GM12891 (cell line): ENCODE data around the gene NBPF8.
"Not testable (repeated sequence)": the region's sequence is repeated elsewhere in the genome, so short reads cannot be mapped to it uniquely, and the experiment has no call there.

Experiments used
- POLR2A ChIP-seq: IDR thresholded peaks from 2 replicates; pipeline ENCODE4 v1.6.1; 2011; ENCODE audit warnings: low read depth, low read length, control low read depth
- POLR2AphosphoS5 ChIP-seq: IDR thresholded peaks from 2 replicates; pipeline ENCODE4 v1.6.1; 2011; ENCODE audit warnings: low read depth, low read length, control low read depth
- TAF1 ChIP-seq: IDR thresholded peaks from 2 replicates; pipeline ENCODE4 v1.6.1; 2011; ENCODE audit warnings: low read depth, low read length, control low read depth

DNA sequence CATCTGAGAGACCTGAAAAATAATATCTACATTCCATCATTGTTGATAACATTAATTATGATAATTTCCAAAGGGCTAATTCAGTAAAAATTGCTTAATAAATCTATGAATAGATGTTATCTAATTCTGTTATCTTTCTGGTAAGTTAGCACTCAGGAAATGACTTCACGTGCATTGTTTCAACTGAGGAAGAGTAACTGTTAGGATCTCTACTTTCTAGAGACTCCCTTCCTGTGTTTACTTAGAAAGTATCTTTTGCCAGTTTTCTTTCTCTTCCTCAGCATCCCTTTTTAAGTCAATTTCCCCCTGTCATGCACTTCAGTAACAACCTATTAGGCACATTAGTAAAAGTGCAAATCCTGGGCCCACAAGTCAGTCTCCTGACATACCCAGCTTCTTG lies 9.5 kb upstream of the NBPF8 start:
- TF ChIP-seq POLR2A, TAF1, POLR2AphosphoS5: not testable (repeated sequence)
